Pericardium fibroblast (primary cell): Measurements from ENCODE around the gene HPS3. TPM values are rescaled to one million over a fixed set of nuclear protein-coding genes. Genes with fewer than 3 reads are reported as not detected.

ENCODE experiments used
- total RNA-seq: library from RNA; depleted of rRNA; stranded (reverse); fragments of >200 nt; gene quantifications from 2 replicates; pipeline ENCODE4 v1.2.3, GENCODE V29; 2015

The HPS3 gene
- 12.7 and 16.5 TPM in 2 replicates for total RNA-seq

DNA sequence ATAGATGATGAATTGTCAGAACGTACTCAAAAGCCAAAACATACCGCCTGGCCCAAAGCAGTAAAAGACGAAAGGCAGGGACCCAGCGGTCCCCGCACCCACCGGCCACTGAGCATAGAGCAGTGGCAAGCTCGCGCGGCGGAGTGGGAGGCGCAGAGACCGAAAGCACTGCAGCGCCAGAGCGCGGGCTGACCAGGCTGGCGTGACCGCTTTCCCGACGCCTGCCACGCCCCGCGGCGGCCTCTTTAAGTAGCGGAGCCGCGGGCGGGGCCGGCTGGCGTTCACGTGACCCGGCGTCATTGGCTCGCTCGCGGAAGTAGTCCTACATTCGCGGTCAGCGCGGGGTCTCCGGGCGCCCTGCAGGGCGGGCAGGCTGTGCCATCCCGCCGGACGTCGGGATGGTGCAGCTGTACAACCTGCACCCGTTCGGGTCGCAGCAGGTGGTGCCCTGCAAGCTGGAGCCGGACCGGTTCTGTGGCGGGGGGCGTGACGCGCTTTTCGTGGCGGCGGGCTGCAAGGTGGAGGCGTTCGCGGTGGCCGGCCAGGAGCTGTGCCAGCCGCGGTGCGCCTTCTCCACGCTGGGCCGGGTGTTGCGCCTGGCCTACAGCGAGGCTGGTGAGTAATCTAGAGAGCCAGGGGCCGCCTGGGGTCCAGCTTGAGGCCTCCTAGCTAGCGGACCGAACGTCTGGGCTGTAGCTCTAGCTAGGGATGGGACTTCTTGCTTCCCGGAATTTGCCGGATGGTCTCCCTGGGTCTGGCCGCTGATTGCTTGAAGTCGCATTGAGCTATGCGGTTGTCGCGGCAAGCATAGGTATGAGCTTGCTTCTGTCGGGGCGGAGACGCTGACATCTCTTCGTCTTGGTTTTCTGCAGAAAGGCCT is at the start of gene HPS3:
Gene HPS3 (plus strand): TSS at position 313 of the 880 bp plus-strand sequence. CDS start 86 bp downstream, at position 399.

DNA sequence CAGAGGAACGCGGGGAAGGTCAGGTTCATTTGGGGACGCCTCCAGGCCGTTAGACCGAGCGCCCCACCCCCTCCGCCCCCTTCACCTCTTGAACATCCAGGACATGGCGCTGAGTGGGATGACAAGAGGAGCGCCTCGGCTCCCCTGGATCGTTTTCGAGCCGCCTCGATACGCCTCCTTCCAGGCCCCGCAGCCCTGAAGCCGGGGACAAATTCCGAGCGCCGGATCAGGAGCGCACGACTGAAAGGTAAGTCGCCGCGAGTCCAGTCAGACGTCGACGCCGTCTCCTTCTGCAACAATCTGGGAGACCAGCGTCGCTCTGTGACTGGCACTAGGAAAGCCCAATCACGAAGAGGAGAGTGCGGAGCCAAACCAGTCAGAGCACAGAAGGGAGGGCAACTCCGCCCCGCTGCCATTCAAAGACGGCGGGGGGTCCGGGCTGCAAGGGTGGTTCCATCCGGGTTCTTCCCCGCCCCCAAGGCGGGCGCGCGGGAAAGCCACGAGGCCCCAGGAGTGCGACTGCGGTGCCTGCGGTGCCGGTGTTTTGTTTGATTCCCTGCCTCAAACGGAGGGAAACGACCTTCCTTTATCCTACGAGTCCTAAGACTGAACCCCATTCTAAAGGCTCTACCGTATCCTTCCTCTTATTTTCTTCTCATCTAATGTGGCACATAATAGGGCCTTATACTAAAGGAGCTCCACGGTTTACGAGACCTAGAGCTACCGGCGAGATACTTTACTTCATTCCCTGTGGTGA is 43.0 kb upstream of the HPS3 start, which contains the start of gene HLTF:
Gene HLTF (minus strand): TSS at position 302 of the 757 bp plus-strand sequence. CDS start 197 bp downstream, at position 105.

DNA sequence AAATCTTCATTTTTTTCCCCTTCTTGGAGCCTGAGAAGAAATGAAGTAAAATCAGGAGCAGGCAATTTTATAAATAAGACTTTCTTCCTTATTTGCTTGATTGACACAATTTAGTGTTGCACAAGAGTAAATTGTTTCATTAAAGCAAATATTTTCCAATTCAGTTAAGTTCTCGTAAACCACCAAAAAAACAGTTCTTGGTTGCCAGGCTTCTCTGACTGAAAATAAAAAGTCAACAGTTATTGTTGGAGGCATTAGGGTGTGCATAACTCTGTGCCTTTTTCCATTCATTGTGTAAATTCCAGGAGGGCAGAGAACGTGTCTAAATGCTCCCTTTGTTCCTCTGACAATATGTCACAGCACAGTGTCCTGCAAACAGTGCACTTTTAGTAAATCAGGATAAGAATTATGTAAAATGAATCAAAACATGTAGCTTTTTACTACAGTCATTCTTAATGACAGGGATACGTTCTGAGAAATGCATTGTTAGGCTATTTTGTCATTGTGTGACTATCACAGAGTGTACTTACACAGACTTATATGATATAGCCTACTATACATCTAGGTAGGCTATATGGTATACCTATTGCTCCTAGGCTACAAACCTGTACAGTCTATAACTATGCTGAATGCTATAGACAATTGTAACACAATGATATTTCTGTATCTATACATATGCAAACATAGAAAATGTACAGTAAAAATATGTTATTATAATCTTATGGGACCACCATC is 92.5 kb downstream of the HPS3 start, which contains the start of gene CP:
Gene CP (minus strand): TSS at position 47 of the 735 bp plus-strand sequence. CDS start 37 bp downstream, at position 10.

Other genes with a start within 250 kb of the HPS3 start
- gene GYG1, start 138.1 kb upstream of the HPS3 start, total RNA-seq, result 31.7 and 66.7 TPM in 2 replicates
- gene HLTF, start 43.1 kb upstream of the HPS3 start, total RNA-seq, result 15.7 and 19.4 TPM in 2 replicates
- gene CP, start 92.2 kb downstream of the HPS3 start, total RNA-seq, result 0.47 TPM in 1 of 2 replicates, not detected in the other
- gene TM4SF18, start 204.0 kb downstream of the HPS3 start, total RNA-seq, result under 0.01 and 7.1 TPM in 2 replicates
- 84.4 and 223 TPM in 2 replicates for gene TM4SF1, start 248.0 kb downstream of the HPS3 start, total RNA-seq